DOHH2 (cell line): ENCODE data around the gene ITGAL.

ENCODE experiments used
- H3F3A ChIP-seq: fragments of 200-600 bp; sonication (generic), shearing (Covaris generic); 2 replicates; pipeline ENCODE4 v1.6.0; 2016; ENCODE audit warnings: antibody characterized with exemption, mild to moderate bottlenecking; ENCODE audit not compliant: control insufficient read depth, insufficient read depth
- H3K27ac ChIP-seq: fragments of 200-600 bp; sonication (generic); 2 replicates; pipeline ENCODE4 v1.5.1; 2014; ENCODE audit warnings: low read depth, mild to moderate bottlenecking, low read length, moderate library complexity
- H3K27me3 ChIP-seq: fragments of 200-600 bp; sonication (generic); 2 replicates; pipeline ENCODE4 v1.6.1; 2014; ENCODE audit warnings: mild to moderate bottlenecking, low read length, mixed read lengths; ENCODE audit not compliant: control insufficient read depth
- H3K36me3 ChIP-seq: fragments of 200-600 bp; sonication (generic); 2 replicates; pipeline ENCODE4 v1.6.1; 2014; ENCODE audit warnings: mild to moderate bottlenecking, low read length, moderate library complexity, mixed read lengths; ENCODE audit not compliant: control insufficient read depth
- H3K4me1 ChIP-seq: fragments of 200-600 bp; sonication (generic); 2 replicates; pipeline ENCODE4 v1.6.1; 2014; ENCODE audit warnings: mild to moderate bottlenecking, low read length, mixed read lengths; ENCODE audit not compliant: control insufficient read depth
- H3K4me2 ChIP-seq: fragments of 200-600 bp; sonication (generic); 2 replicates; pipeline ENCODE4 v1.6.0; 2014; ENCODE audit warnings: mild to moderate bottlenecking, low read length, moderate library complexity
- H3K4me3 ChIP-seq: fragments of 200-600 bp; sonication (generic); 2 replicates; pipeline ENCODE4 v1.5.1; 2014; ENCODE audit warnings: mild to moderate bottlenecking, low read length, mixed read lengths
- H3K79me2 ChIP-seq: fragments of 200-600 bp; sonication (generic); 2 replicates; pipeline ENCODE4 v1.6.1; 2014; ENCODE audit warnings: mild to moderate bottlenecking, low read length, mixed read lengths; ENCODE audit not compliant: control insufficient read depth
- H3K9me2 ChIP-seq: fragments of 200-600 bp; sonication (generic); replicated peaks from 2 replicates; pipeline ENCODE4 v1.6.1; 2014; ENCODE audit warnings: mild to moderate bottlenecking, low read length, mixed read lengths; ENCODE audit not compliant: control insufficient read depth
- H3K9me3 ChIP-seq: fragments of 200-600 bp; sonication (generic); 2 replicates; pipeline ENCODE4 v1.6.1; 2014; ENCODE audit warnings: antibody characterized with exemption, low read length, mixed read lengths; ENCODE audit not compliant: control insufficient read depth, insufficient read depth
- H4K20me1 ChIP-seq: fragments of 200-600 bp; sonication (generic); 2 replicates; pipeline ENCODE4 v1.6.0; 2014; ENCODE audit warnings: low read depth, mild to moderate bottlenecking, antibody characterized with exemption, low read length, moderate library complexity; ENCODE audit not compliant: control insufficient read depth, insufficient read depth
- EZH2phosphoT487 ChIP-seq: fragments of 200-600 bp; sonication (generic); IDR thresholded peaks from 2 replicates; pipeline ENCODE4 v1.6.1; 2017; ENCODE audit warnings: borderline replicate concordance, mild to moderate bottlenecking, antibody characterized with exemption, low read length, moderate library complexity, mixed read lengths
- TF ChIP-seq, protein P1 (sequence below): fragments of 200-600 bp; sonication (generic); IDR thresholded peaks from one replicate; pipeline ENCODE4 v1.5.1; 2014; ENCODE audit warnings: antibody characterized with exemption, mild to moderate bottlenecking, low read depth, low read length; ENCODE audit not compliant: poor library complexity, severe bottlenecking

ITGAL gene

DNA sequence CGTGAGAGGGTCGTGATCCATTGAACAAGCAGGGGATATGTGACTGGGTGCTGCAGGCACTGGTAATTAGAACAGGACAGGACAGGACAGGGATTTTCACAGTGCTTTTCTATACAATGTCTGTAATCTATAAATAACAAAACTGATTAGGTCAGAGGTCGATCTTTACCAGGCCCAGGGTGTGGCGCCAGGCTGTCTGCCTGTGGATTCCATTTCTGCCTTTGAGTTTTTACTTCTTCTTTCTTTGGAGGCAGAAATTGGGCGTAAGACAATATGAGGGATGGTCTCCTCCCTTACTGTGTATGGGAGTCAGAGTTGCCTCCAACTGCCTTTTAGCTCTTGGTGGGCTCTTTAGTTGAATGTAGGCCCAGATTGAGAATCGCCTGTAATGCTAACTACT, 87.1 kb downstream of the ITGAL start:
- Histone ChIP-seq H3K27ac (no peak overlapping the region), H3K9me2 (no peaks in the 10 kb centered on the region), H3K79me2 (peaks cover 34% of the 10 kb centered on the region), H3K9me3 (no peaks in the 10 kb centered on the region), H3K4me3 (no peak overlapping the region), H3K4me1 (peaks cover 27% of the 10 kb centered on the region), H4K20me1 (no peaks in the 10 kb centered on the region), H3F3A (0 out of 2 replicates have a peak, but pooled peaks cover 6% of the 10 kb centered on the region), H3K27me3 (no peaks in the 10 kb centered on the region), H3K36me3 (peaks cover 19% of the 10 kb centered on the region), H3K4me2 (no peak overlapping the region)
- no peak for TF ChIP-seq EZH2phosphoT487
- TF ChIP-seq, protein P1, sequence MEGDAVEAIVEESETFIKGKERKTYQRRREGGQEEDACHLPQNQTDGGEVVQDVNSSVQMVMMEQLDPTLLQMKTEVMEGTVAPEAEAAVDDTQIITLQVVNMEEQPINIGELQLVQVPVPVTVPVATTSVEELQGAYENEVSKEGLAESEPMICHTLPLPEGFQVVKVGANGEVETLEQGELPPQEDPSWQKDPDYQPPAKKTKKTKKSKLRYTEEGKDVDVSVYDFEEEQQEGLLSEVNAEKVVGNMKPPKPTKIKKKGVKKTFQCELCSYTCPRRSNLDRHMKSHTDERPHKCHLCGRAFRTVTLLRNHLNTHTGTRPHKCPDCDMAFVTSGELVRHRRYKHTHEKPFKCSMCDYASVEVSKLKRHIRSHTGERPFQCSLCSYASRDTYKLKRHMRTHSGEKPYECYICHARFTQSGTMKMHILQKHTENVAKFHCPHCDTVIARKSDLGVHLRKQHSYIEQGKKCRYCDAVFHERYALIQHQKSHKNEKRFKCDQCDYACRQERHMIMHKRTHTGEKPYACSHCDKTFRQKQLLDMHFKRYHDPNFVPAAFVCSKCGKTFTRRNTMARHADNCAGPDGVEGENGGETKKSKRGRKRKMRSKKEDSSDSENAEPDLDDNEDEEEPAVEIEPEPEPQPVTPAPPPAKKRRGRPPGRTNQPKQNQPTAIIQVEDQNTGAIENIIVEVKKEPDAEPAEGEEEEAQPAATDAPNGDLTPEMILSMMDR, result no peak

- peaks cover 19% of the 10 kb centered on the region for H3K79me2 ChIP-seq
- no peak overlapping the region for H3K27ac ChIP-seq
- 0 out of 2 replicates have a peak, but pooled peaks cover 6% of the 10 kb centered on the region for H3F3A ChIP-seq
- no peaks in the 10 kb centered on the region for H4K20me1 ChIP-seq
- H3K9me3 ChIP-seq, result no peaks in the 10 kb centered on the region
- H3K9me2 ChIP-seq, result no peaks in the 10 kb centered on the region
- no peaks in the 10 kb centered on the region for H3K27me3 ChIP-seq
- H3K4me3 ChIP-seq, result peak overlapping the region; percentile 56
- TF ChIP-seq EZH2phosphoT487, result no peak
- TF ChIP-seq, protein P1, result no peak
- H3K4me2 ChIP-seq, result peak overlapping the region; percentile 46
- H3K36me3 ChIP-seq, result peaks cover 4% of the 10 kb centered on the region
- peaks cover 25% of the 10 kb centered on the region for H3K4me1 ChIP-seq
These were observed 88.7 kb downstream of the ITGAL start for GRCh38 chr16:30561089-30561816.

- no peaks in the 10 kb centered on the region for H4K20me1 ChIP-seq
- H3K9me3 ChIP-seq, result no peaks in the 10 kb centered on the region
- peaks cover 3% of the 10 kb centered on the region; the same call in 1 of the 2 replicates for H3K36me3 ChIP-seq
- H3K4me3 ChIP-seq, result peak overlapping the region; percentile 56; the same call in 1 of the 2 replicates
- no peak overlapping the region for H3K27ac ChIP-seq
- no peaks in the 10 kb centered on the region for H3K27me3 ChIP-seq
- TF ChIP-seq EZH2phosphoT487, result no peak
- H3K4me2 ChIP-seq, result peak overlapping the region; percentile 46
- no peaks in the 10 kb centered on the region for H3K9me2 ChIP-seq
- 0 out of 2 replicates have a peak, but pooled peaks cover 6% of the 10 kb centered on the region for H3F3A ChIP-seq
- peaks cover 20% of the 10 kb centered on the region for H3K4me1 ChIP-seq
- peaks cover 11% of the 10 kb centered on the region for H3K79me2 ChIP-seq
These were observed 89.5 kb downstream of the ITGAL start for GRCh38 chr16:30562021-30562420.

- H3K79me2 ChIP-seq, result peaks cover 2% of the 10 kb centered on the region; the same call in 1 of the 2 replicates
- no peak overlapping the region for H3K4me2 ChIP-seq
- no peak overlapping the region for H3K4me3 ChIP-seq
- H3K27me3 ChIP-seq, result no peaks in the 10 kb centered on the region
- H3K9me3 ChIP-seq, result no peaks in the 10 kb centered on the region
- peaks cover 3% of the 10 kb centered on the region; the same call in 1 of the 2 replicates for H3K36me3 ChIP-seq
- no peak overlapping the region for H3K27ac ChIP-seq
- H3F3A ChIP-seq, result peaks cover 6% of the 10 kb centered on the region
- H4K20me1 ChIP-seq, result no peaks in the 10 kb centered on the region
- no peaks in the 10 kb centered on the region for H3K9me2 ChIP-seq
- H3K4me1 ChIP-seq, result peaks cover 43% of the 10 kb centered on the region
- TF ChIP-seq, protein P1, result no peak
These were observed 93.0 kb downstream of the ITGAL start for GRCh38 chr16:30565526-30565925.
